Fibroblast of lung (primary cell): ENCODE measurements around the gene LSM3. TPM values are rescaled to one million over a fixed set of nuclear protein-coding genes. Genes with fewer than 3 reads are reported as not detected.

Experiments
- DNase-seq, 2 donors: peaks; one replicate each; pipeline versions ENCODE4 v3.0.0 to v3.0.0-alpha.2; 2010; ENCODE audit warnings: low read depth in 2 of 2
- H2AFZ ChIP-seq: 2 replicates; pipeline ENCODE4 v1.5.1; 2012; ENCODE audit warnings: low read length, control low read depth, inconsistent platforms
- H3K27ac ChIP-seq: 2 replicates; pipeline ENCODE4 v1.5.1; 2011; ENCODE audit warnings: low read length, control low read depth; ENCODE audit not compliant: insufficient read depth
- H3K27me3 ChIP-seq: 2 replicates; pipeline ENCODE4 v1.5.1; 2011; ENCODE audit warnings: mild to moderate bottlenecking, low read length; ENCODE audit not compliant: control insufficient read depth, insufficient read depth
- H3K36me3 ChIP-seq: 2 replicates; pipeline ENCODE4 v1.5.1; 2011; ENCODE audit warnings: low read length; ENCODE audit not compliant: control insufficient read depth, insufficient read depth
- H3K4me1 ChIP-seq: 2 replicates; pipeline ENCODE4 v1.5.1; 2011; ENCODE audit warnings: low read length; ENCODE audit not compliant: control insufficient read depth, insufficient read depth; ENCODE audit errors: extremely low read depth
- H3K4me2 ChIP-seq: 2 replicates; pipeline ENCODE4 v1.5.1; 2011; ENCODE audit warnings: low read length, control low read depth; ENCODE audit not compliant: insufficient read depth; ENCODE audit errors: extremely low read depth
- H3K4me3 ChIP-seq, 4 experiments: fragments of 200-600 bp in 1 of 4; sonication (generic) in 1 of 4; replicated peaks in 1 of 4; 2 replicates each; pipeline ENCODE4 v1.5.1; 2011 to 2016; ENCODE audit warnings: low read length in 4 of 4, low read depth in 3 of 4, mild to moderate bottlenecking in 3 of 4, control low read depth in 2 of 4, inconsistent platforms in 1 of 4, mixed read lengths in 1 of 4; ENCODE audit not compliant: insufficient read depth in 1 of 4; ENCODE audit errors: control extremely low read depth in 1 of 4
- H3K79me2 ChIP-seq: 2 replicates; pipeline ENCODE4 v1.5.1; 2012; ENCODE audit warnings: mild to moderate bottlenecking, low read length, inconsistent platforms; ENCODE audit not compliant: control insufficient read depth, insufficient read depth
- H3K9ac ChIP-seq: 2 replicates; pipeline ENCODE4 v1.5.1; 2011; ENCODE audit warnings: mild to moderate bottlenecking, low read length, control low read depth; ENCODE audit not compliant: insufficient read depth
- H3K9me3 ChIP-seq: 2 replicates; pipeline ENCODE4 v1.5.1; 2012; ENCODE audit warnings: low read depth, low read length; ENCODE audit not compliant: control insufficient read depth, insufficient read depth
- H4K20me1 ChIP-seq: 2 replicates; pipeline ENCODE4 v1.5.1; 2011; ENCODE audit warnings: low read length; ENCODE audit not compliant: control insufficient read depth, insufficient read depth; ENCODE audit errors: extremely low read depth
- EZH2 ChIP-seq: IDR thresholded peaks from 2 replicates; pipeline ENCODE4 v1.5.1; 2012; ENCODE audit warnings: low read length, control low read depth, mild to moderate bottlenecking; ENCODE audit errors: missing control alignments
- polyA plus RNA-seq, 2 donors: library from polyadenylated mRNA; depleted of rRNA in 1 of 2; stranded (reverse) in 1 of 2; unstranded in 1 of 2; fragments of >200 nt; gene quantifications; 2 replicates each; pipeline ENCODE4 v1.2.1, GENCODE V29; 2011 to 2012; ENCODE audit warnings: missing spikeins in 1 of 2
- total RNA-seq: library from RNA; depleted of rRNA; stranded (reverse); fragments of >200 nt; gene quantifications from 2 replicates; pipeline ENCODE4 v1.2.1, GENCODE V29; 2014
- TF ChIP-seq, protein P1 (sequence below), 2 donors: IDR thresholded peaks in 1 of 2; conservative IDR thresholded peaks in 1 of 2; 1 replicate in 1 of 2; 2 replicates in 1 of 2; pipeline ENCODE4 v1.5.1; 2011 to 2012; ENCODE audit warnings: low read length in 2 of 2, control low read depth in 1 of 2, inconsistent platforms in 1 of 2, low read depth in 1 of 2, mild to moderate bottlenecking in 1 of 2

LSM3 gene
- total and polyA plus RNA-seq, 2 donors (not counting 1 experiment from before 2014, with no cell fraction given) = 5.1 to 14.9 TPM

GRCh38 chr3:14144423-14145075 is 34.1 kb upstream of the LSM3 start:
- Histone ChIP-seq H3K4me1 (peaks cover 34% of the 10 kb centered on the region), H3K79me2 (no peaks in the 10 kb centered on the region), H3K27ac (peak overlapping the region; percentile 99), H3K4me2 (peak overlapping the region; percentile 90), H3K4me3 (peak overlapping the region; percentile 8 to 33 (median 22)), H4K20me1 (no peaks in the 10 kb centered on the region), H3K27me3 (no peaks in the 10 kb centered on the region), H3K9me3 (no peaks in the 10 kb centered on the region), H3K36me3 (peaks cover 31% of the 10 kb centered on the region), H2AFZ (no peak overlapping the region), H3K9ac (peak overlapping the region; percentile 72)
- TF ChIP-seq, protein P1, sequence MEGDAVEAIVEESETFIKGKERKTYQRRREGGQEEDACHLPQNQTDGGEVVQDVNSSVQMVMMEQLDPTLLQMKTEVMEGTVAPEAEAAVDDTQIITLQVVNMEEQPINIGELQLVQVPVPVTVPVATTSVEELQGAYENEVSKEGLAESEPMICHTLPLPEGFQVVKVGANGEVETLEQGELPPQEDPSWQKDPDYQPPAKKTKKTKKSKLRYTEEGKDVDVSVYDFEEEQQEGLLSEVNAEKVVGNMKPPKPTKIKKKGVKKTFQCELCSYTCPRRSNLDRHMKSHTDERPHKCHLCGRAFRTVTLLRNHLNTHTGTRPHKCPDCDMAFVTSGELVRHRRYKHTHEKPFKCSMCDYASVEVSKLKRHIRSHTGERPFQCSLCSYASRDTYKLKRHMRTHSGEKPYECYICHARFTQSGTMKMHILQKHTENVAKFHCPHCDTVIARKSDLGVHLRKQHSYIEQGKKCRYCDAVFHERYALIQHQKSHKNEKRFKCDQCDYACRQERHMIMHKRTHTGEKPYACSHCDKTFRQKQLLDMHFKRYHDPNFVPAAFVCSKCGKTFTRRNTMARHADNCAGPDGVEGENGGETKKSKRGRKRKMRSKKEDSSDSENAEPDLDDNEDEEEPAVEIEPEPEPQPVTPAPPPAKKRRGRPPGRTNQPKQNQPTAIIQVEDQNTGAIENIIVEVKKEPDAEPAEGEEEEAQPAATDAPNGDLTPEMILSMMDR (conservative IDR thresholded peaks at IDR 0.05 in 1 of 2, IDR thresholded peaks at IDR 0.05 in 1 of 2; ENCODE audit: low read depth in 1 of 2, low read length in 2 of 2) = no peak
- TF ChIP-seq EZH2 = no peak
- peak; percentile 99 for DNase-seq

DNA sequence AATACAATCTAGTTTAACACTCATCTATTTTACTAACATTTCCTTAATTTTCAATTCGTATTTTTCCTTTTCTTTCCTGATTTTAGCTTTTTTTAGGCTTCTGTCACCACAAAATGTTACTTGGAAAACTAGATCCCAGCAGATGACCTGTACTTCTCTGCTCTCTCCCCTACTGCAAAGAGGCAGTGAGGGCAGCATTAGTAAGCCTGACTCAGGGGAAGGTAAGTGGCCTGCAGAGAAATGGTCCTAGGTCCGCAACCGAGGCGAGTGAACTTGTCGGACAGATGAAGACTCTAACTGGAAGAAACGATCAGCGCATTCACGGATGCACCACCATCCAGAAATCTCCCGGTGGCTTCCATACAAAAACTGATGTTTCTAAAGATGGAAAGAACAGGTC is 33.4 kb upstream of the LSM3 start:
- peak overlapping the region; percentile 99 for H3K27ac ChIP-seq
- peaks cover 34% of the 10 kb centered on the region for H3K4me1 ChIP-seq
- TF ChIP-seq EZH2 = no peak
- TF ChIP-seq, protein P1 (conservative IDR thresholded peaks at IDR 0.05 in 1 of 2, IDR thresholded peaks at IDR 0.05 in 1 of 2; ENCODE audit: low read depth in 1 of 2, low read length in 2 of 2) = no peak
- H3K9me3 ChIP-seq = no peaks in the 10 kb centered on the region
- no peaks in the 10 kb centered on the region for H4K20me1 ChIP-seq
- H3K27me3 ChIP-seq = no peaks in the 10 kb centered on the region
- H3K4me3 ChIP-seq = no peak overlapping the region
- H2AFZ ChIP-seq = no peak overlapping the region
- H3K9ac ChIP-seq = peak overlapping the region; percentile 37
- peaks cover 26% of the 10 kb centered on the region for H3K36me3 ChIP-seq
- no peak overlapping the region for H3K4me2 ChIP-seq
- peak; percentile 46 to 71 for DNase-seq
- no peaks in the 10 kb centered on the region for H3K79me2 ChIP-seq

DNA sequence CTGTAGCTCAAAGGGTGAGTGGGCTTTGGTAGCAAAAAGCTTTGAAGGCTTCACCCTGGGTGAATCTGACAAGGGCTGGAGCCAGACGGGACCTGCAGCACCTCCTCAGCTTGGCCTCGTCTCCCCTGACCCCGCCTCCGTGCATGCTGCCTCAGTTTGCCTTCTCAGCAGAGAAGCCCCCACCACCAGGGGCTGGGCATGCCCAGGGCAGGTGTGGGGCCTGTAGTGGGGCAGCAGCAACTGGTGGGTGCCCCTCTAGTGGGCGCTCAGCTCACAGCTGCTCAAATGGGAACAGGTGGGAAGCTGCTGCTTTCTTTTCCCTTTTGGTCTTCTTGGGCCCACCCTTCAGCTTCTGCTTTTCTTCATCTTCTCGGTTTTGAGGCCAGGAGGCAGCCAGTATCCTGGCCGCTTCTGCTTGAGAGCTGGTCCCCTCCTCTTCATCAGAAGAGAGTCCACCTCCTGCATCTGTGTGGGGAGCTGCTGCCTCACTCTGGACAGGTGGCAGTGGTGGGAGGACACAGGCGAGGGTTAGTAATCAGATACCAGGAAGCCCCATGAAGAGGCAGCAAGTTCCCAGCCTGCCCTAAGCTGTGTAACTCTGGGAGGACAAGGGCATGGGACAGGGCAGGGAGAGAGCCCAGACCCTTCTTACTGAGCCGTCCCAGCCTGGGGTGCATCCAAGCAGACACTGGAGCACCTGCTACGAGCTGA is 32.8 kb upstream of the LSM3 start:
- Histone ChIP-seq H3K4me1 (peaks cover 34% of the 10 kb centered on the region), H3K4me3 (no peak overlapping the region), H3K27ac (peak overlapping the region; percentile 99), H3K27me3 (no peaks in the 10 kb centered on the region), H3K79me2 (no peaks in the 10 kb centered on the region), H3K36me3 (peaks cover 26% of the 10 kb centered on the region), H3K4me2 (no peak overlapping the region), H2AFZ (no peak overlapping the region), H3K9me3 (no peaks in the 10 kb centered on the region), H3K9ac (no peak overlapping the region), H4K20me1 (no peaks in the 10 kb centered on the region)
- no peak for DNase-seq
- TF ChIP-seq, protein P1 (conservative IDR thresholded peaks at IDR 0.05 in 1 of 2, IDR thresholded peaks at IDR 0.05 in 1 of 2; ENCODE audit: low read depth in 1 of 2, low read length in 2 of 2) = no peak
- no peak for TF ChIP-seq EZH2
